ENCODE measurements around the gene LRMDA. TPM values are rescaled to one million over a fixed set of nuclear protein-coding genes. Genes with fewer than 3 reads are reported as not detected.
"Not testable (repeated sequence)": the region's sequence is repeated elsewhere in the genome, so short reads cannot be mapped to it uniquely, and the experiment has no call there.

LRMDA gene
- total RNA-seq, 2 experiments from 2014 or later = not detected

- Mint-ChIP-seq H3K27me3 (no peaks in the 10 kb centered on the region), H3K36me3 (ENCODE audit: low read depth) (no peaks in the 10 kb centered on the region), H3K9me3 (peaks cover 14% of the 10 kb centered on the region), H3K27ac (no peak overlapping the region), H3K4me3 (no peak overlapping the region), H3K4me1 (no peaks in the 10 kb centered on the region)
- DNase-seq = no peak
- ChIA-PET CTCF (no interaction called here), POLR2A (no interaction called here)
Observed at GRCh38 chr10:76492678-76493472, 1061.5 kb downstream of the LRMDA start.

- ChIA-PET POLR2A (no interaction called here), CTCF (no interaction called here)
- H3K27ac Mint-ChIP-seq = no peak overlapping the region
- H3K27me3 Mint-ChIP-seq = no peaks in the 10 kb centered on the region
- no peak overlapping the region for H3K4me3 Mint-ChIP-seq
- no peaks in the 10 kb centered on the region for H3K9me3 Mint-ChIP-seq
- no peaks in the 10 kb centered on the region for H3K4me1 Mint-ChIP-seq
- no peak for DNase-seq
- H3K36me3 Mint-ChIP-seq (ENCODE audit: low read depth) = no peaks in the 10 kb centered on the region
Observed at GRCh38 chr10:76497666-76498065, 1066.2 kb downstream of the LRMDA start.

- Mint-ChIP-seq H3K4me3 (no peak overlapping the region), H3K9me3 (peaks cover 4% of the 10 kb centered on the region), H3K4me1 (no peaks in the 10 kb centered on the region), H3K36me3 (ENCODE audit: low read depth) (no peaks in the 10 kb centered on the region), H3K27me3 (no peaks in the 10 kb centered on the region), H3K27ac (no peak overlapping the region)
- ChIA-PET POLR2A (no interaction called here), CTCF (no interaction called here)
- DNase-seq = no peak
Observed at GRCh38 chr10:76504823-76505222, 1073.4 kb downstream of the LRMDA start.

GRCh38 chr10:76509446-76509845 is 1078.0 kb downstream of the LRMDA start:
- ChIA-PET POLR2A (no interaction called here), CTCF (no interaction called here)
- Mint-ChIP-seq H3K9me3 (peaks cover 6% of the 10 kb centered on the region), H3K27me3 (no peaks in the 10 kb centered on the region), H3K36me3 (ENCODE audit: low read depth) (no peaks in the 10 kb centered on the region), H3K4me3 (no peak overlapping the region), H3K27ac (no peak overlapping the region), H3K4me1 (no peaks in the 10 kb centered on the region)
- no peak for DNase-seq

- H3K4me1 Mint-ChIP-seq = no peaks in the 10 kb centered on the region
- no peak overlapping the region for H3K4me3 Mint-ChIP-seq
- POLR2A ChIA-PET = no interaction called here
- H3K36me3 Mint-ChIP-seq (ENCODE audit: low read depth) = no peaks in the 10 kb centered on the region
- H3K9me3 Mint-ChIP-seq = peaks cover 2% of the 10 kb centered on the region
- H3K27ac Mint-ChIP-seq = no peak overlapping the region
- no peaks in the 10 kb centered on the region for H3K27me3 Mint-ChIP-seq
- no peak for DNase-seq
- CTCF ChIA-PET = no interaction called here
Observed at GRCh38 chr10:76514321-76514720, 1082.9 kb downstream of the LRMDA start.

GRCh38 chr10:76514869-76515268 is 1083.4 kb downstream of the LRMDA start:
- POLR2A ChIA-PET = no interaction called here
- DNase-seq = no peak
- Mint-ChIP-seq H3K4me1 (no peaks in the 10 kb centered on the region), H3K36me3 (ENCODE audit: low read depth) (no peaks in the 10 kb centered on the region), H3K9me3 (peaks cover 2% of the 10 kb centered on the region), H3K4me3 (no peak overlapping the region), H3K27ac (no peak overlapping the region), H3K27me3 (no peaks in the 10 kb centered on the region)
- CTCF ChIA-PET = no interaction called here

GRCh38 chr10:76522547-76522946 is 1091.1 kb downstream of the LRMDA start:
- ChIA-PET CTCF (no interaction called here), POLR2A (no interaction called here)
- Mint-ChIP-seq H3K4me3 (no peak overlapping the region), H3K4me1 (no peaks in the 10 kb centered on the region), H3K36me3 (ENCODE audit: low read depth) (no peaks in the 10 kb centered on the region), H3K27me3 (no peaks in the 10 kb centered on the region), H3K27ac (no peak overlapping the region), H3K9me3 (peaks cover 6% of the 10 kb centered on the region)
- DNase-seq = no peak

GRCh38 chr10:76523246-76523645 is 1091.8 kb downstream of the LRMDA start:
- POLR2A ChIA-PET = no interaction called here

GRCh38 chr10:76523791-76524351 is 1092.4 kb downstream of the LRMDA start:
- no peaks in the 10 kb centered on the region for H3K36me3 Mint-ChIP-seq (ENCODE audit: low read depth)
- ChIA-PET CTCF (no interaction called here), POLR2A (no interaction called here)
- no peaks in the 10 kb centered on the region for H3K4me1 Mint-ChIP-seq
- no peak for DNase-seq
- H3K27me3 Mint-ChIP-seq = no peaks in the 10 kb centered on the region
- no peak overlapping the region for H3K27ac Mint-ChIP-seq
- peaks cover 6% of the 10 kb centered on the region for H3K9me3 Mint-ChIP-seq
- no peak overlapping the region for H3K4me3 Mint-ChIP-seq

More at GRCh38 chr10:76523246-76523645, 1091.8 kb downstream of the LRMDA start:
- H3K36me3 Mint-ChIP-seq (ENCODE audit: low read depth) = no peaks in the 10 kb centered on the region
- no peak overlapping the region for H3K4me3 Mint-ChIP-seq
- H3K9me3 Mint-ChIP-seq = peaks cover 6% of the 10 kb centered on the region
- no peaks in the 10 kb centered on the region for H3K4me1 Mint-ChIP-seq
- no peak overlapping the region for H3K27ac Mint-ChIP-seq
- H3K27me3 Mint-ChIP-seq = no peaks in the 10 kb centered on the region
- DNase-seq = no peak
- CTCF ChIA-PET = no interaction called here

GRCh38 chr10:76526833-76527232 is 1095.4 kb downstream of the LRMDA start:
- CTCF ChIA-PET; H3K27ac Mint-ChIP-seq; H3K9me3 Mint-ChIP-seq; H3K27me3 Mint-ChIP-seq; H3K4me1 Mint-ChIP-seq; H3K36me3 Mint-ChIP-seq (ENCODE audit: low read depth); DNase-seq; H3K4me3 Mint-ChIP-seq; POLR2A ChIA-PET: not testable (repeated sequence)

- ChIA-PET POLR2A (no interaction called here), CTCF (no interaction called here)
- Mint-ChIP-seq H3K4me1 (no peaks in the 10 kb centered on the region), H3K27ac (no peak overlapping the region), H3K36me3 (ENCODE audit: low read depth) (no peaks in the 10 kb centered on the region), H3K4me3 (no peak overlapping the region), H3K27me3 (no peaks in the 10 kb centered on the region), H3K9me3 (no peaks in the 10 kb centered on the region)
- no peak for DNase-seq
Observed at GRCh38 chr10:76540331-76540730, 1108.9 kb downstream of the LRMDA start.

- no peaks in the 10 kb centered on the region for H3K36me3 Mint-ChIP-seq (ENCODE audit: low read depth)
- no peak overlapping the region for H3K4me3 Mint-ChIP-seq
- DNase-seq = no peak
- POLR2A ChIA-PET = no interaction called here
- no peaks in the 10 kb centered on the region for H3K9me3 Mint-ChIP-seq
- no peaks in the 10 kb centered on the region for H3K4me1 Mint-ChIP-seq
- H3K27ac Mint-ChIP-seq = no peak overlapping the region
- H3K27me3 Mint-ChIP-seq = no peaks in the 10 kb centered on the region
- CTCF ChIA-PET = no interaction called here
Observed at GRCh38 chr10:76540786-76541185, 1109.4 kb downstream of the LRMDA start.

GRCh38 chr10:76541852-76542251 is 1110.4 kb downstream of the LRMDA start:
- Mint-ChIP-seq H3K9me3 (no peaks in the 10 kb centered on the region), H3K4me3 (no peak overlapping the region), H3K27ac (no peak overlapping the region), H3K36me3 (ENCODE audit: low read depth) (no peaks in the 10 kb centered on the region), H3K27me3 (no peaks in the 10 kb centered on the region), H3K4me1 (no peaks in the 10 kb centered on the region)
- DNase-seq = no peak
- ChIA-PET CTCF (no interaction called here), POLR2A (no interaction called here)

GRCh38 chr10:76542307-76542930 is 1111.0 kb downstream of the LRMDA start:
- Mint-ChIP-seq H3K36me3 (ENCODE audit: low read depth) (no peaks in the 10 kb centered on the region), H3K9me3 (no peaks in the 10 kb centered on the region), H3K4me1 (no peaks in the 10 kb centered on the region), H3K27me3 (no peaks in the 10 kb centered on the region), H3K4me3 (no peak overlapping the region), H3K27ac (no peak overlapping the region)
- DNase-seq = no peak
- ChIA-PET CTCF (no interaction called here), POLR2A (no interaction called here)
